NCI-H524 (cell line): ENCODE results near the gene SDHB.

Experiments used
- DNase-seq, 2 experiments: peaks; one replicate each; lab custom pipeline; 2025; lab: John Stamatoyannopoulos, UW

SDHB gene

DNA sequence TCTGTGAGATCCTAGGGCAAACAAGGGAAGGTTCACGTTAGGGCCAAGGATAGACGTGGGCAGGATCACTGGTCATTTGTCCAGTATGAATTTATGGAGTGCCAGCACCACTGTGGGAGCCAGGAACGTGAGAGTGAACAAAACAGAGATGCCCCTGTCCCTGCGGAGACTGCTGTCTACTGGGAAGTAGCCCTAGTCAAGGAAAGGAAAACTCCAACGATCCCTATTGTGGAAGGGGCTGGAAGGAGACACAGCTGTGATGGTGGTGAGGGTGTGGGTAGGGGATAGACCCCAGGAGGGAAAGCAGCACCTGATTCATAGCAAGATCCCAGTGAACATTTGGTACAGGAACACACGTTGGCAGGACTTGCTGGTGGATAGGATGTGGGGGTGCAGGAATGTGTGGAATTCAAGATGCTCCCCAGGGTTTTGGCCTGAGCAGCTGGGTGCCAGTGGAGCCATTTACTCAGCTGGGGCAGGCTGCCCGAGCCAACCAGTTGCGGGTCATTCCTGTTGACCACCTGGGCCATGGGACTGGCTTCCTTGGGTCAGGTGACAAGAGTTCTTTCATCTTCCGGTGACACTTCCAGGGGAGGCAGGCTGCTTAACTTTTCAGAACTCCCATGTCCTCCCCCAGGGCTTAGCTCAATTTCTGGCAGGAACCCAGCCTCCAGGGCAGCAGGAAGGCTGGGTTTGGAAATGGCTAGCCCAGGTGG is 40.9 kb downstream of the SDHB start:
- DNase-seq: no peak

DNA sequence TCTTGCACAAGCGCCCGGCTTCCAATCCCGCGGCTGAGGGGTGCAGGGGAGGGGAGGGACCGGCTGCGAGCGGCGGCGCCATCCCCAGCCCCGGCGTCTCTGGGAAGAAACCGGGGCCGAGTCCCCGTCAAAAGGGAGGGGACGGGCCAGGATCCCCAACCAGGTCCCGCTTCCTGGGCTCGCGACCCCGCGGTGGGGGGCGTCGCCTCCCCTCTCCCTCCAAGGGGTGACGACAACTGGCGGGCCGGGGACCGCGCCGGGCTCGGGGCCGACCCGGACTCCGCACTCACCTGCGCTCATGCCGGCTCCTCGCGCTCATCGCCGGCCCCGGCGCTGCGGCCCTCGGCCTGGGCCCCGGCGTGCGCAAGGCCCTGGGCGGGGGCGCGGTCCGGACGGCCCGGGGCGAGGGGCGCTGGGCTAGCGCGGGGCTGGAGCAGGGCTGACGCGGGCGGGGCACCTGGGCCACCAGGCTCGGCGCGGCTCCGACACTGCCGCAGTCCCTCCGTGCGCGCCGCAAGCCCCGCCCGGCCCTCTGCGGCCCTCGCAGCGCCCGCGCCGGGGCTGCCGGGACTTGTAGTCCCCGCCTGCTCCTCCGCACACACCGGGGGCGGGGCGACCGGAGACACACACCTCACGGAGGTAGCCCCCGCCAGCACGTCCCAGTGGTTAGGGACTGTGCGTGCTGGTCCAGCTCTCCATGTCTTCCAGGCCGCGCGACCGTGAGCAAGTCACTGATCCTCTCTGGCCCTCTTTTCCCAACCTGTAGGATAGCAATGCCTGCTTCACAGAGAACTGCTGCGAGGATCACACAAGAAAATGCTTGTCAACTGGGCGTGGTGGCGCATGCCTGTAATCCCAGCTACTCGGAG is 42.2 kb downstream of the SDHB start, which contains the start of gene ATP13A2:
Gene ATP13A2, minus strand, starts transcription at position 490 of the 869 bp plus-strand sequence. Its CDS starts 190 bp downstream, at position 300.
- peak; percentile 27 to 77 for DNase-seq

DNA sequence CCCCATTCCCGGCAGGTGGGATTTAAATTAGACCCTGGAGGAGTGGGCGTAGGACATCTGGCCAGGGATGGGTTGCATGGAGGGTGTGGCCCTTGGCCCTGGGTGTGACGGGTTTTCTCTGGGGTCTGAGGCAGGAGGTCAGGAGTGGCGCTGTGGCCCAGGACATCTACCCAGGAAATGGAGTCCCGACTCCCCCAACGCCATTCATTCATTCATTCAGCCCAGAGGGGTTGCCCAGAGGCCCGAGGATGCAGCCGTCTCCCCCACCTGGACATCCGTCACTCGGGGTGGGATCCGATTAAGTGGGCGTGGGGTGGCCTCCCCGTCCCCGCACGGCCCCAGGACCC is 42.8 kb downstream of the SDHB start:
- DNase-seq: no peak

- no peak for DNase-seq
Observed at GRCh38 chr1:17009706-17010105, 44.1 kb downstream of the SDHB start.

DNA sequence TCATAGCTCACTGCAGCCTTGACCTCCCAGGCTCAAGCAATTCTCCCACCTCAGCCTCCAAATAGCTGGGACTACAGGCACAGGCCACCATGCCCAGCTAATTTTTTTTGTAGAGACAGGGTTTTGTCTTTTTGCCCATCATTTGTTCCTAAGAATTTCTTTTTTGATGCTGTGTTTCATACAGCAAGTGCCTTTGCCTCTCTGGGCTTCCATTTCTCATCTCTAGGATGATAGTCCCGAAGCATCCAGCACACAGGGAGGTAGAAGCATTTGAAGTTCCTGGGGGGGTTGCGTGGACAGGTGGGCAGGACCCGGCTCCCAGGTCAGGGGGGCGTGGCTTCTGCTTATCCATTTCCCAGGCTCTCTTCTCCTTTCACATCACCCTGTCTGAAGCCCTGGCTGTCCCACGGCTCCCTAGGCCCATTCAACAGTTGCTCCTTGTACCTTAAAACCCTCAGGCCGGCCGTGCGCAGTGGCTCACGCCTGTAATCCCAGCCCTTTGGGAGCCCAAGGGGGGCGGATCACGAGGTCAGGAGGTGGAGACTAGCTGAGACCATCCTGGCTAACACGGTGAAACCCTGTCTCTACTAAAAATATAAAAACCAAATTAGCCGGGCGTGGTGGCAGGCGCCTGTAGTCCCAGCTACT is 45.5 kb downstream of the SDHB start:
- DNase-seq: no peak

DNA sequence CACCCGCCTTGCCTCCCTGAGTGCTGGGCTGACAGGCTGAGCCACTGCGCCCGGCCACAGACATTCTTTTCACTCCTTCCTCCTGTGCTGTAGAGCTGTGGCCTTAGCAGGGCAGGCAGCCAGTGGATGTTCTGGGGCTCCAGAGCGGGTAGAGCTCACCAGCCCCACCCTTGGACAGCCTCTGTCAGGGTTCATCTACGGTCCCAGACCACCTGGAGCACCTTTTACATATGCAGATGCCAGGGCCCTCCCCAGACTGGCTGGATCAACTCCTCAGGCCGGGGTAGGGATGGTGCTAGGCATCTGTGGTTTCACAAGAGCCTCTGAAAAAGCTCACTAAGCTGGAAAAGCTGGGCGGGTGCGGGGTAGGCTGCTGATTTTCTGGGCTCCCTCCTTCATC is 46.7 kb downstream of the SDHB start:
- DNase-seq: no peak

DNA sequence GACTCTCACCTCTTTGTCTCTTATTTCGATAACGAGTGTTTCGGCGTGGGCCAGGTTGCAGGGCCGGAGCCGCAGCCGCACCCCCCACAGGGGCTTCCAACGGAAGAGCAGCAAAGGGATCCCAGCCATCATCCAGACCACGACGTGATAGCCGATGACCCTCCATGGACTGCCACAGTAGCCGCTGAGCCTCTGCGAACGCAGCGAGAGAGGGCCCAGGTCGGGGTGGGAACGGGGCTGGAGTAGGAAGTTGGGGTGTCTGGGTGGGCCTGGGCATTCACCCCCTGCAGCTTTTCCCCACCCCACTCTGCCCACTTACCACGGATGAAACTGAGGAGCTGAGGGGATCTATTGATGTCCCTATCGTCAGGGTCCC is 48.5 kb downstream of the SDHB start:
- DNase-seq: no peak

DNA sequence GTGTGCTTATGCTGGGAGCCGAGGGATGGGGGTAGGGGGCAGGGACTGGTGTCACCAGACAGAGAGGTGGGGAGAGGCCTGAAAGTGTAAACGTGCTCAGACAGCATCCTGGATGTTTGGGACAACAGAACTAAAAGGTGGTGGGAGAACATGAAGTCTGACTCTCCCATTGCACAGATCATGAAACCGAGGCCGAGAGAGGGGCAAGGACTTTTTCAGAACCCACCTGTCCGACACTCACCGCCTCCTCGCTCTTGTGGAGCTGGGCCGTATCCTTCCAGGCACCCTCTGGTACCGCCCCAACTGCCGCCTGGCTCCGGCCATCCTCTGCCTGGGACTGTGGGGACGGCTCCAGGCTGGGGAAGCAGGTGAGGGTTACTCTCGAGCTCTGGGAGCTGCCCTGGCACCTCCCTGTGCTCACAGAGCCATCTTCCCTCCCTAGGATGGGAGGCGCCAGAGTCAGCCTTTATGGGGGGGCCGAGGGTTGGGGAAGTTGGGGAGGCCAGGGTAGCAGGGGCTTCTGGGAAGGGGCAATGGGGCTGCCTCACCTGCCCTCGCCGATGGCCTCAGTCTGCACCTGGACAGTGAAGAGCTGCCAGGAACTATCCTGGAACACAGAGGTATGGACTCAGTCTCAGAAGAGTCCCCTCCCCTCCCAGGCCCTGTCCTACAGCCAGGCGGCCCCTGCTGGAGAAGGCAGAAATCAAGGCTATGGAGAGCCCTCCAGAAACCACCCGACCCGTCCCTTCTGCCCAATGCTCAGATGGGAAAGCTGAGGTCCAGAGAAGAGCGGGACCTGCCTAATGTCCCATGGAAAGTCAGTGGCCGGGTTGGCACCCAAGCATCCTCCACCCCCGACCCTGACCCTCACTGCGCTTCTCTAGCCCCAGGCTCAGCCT is 49.1 kb downstream of the SDHB start:
- DNase-seq: no peak

- DNase-seq: no peak
Observed at GRCh38 chr1:17002524-17002902, 51.3 kb downstream of the SDHB start.

DNA sequence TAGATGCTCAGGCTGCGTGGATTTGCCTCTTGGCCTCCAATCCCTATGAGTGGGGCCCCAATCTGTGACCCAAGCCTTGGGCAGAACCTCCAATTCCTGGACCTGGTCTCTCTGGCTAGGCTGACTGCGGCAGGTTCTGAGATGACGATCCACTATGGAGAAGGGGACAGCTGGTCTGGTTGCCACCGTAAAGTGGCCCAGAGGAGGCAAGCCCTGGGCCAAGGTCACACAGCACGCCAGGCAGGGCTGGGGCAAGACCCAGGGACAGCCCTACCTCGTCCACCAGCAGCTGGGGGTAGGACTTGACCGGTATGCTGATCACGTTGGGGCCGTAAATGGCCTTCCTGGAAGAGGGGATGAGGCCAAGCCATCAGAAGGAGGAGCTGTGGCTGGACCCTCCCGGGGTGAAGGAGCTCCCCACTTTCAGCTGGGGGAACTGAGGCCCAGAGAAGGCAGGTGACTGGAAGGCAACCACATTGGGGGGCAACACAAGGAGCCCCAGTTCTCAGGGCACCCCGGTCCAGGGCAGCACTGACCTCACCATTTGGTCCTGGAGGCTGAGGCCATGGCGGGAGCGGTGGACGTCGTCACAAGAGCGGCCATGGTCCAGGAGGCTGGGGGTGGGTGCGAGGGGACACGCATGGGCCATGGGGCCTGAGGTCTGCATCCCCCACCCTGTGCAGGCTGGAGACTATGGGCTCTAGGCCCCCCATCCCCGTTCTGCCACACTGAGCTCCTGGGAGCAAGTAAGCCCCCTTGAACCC is 51.9 kb downstream of the SDHB start:
- no peak for DNase-seq

DNA sequence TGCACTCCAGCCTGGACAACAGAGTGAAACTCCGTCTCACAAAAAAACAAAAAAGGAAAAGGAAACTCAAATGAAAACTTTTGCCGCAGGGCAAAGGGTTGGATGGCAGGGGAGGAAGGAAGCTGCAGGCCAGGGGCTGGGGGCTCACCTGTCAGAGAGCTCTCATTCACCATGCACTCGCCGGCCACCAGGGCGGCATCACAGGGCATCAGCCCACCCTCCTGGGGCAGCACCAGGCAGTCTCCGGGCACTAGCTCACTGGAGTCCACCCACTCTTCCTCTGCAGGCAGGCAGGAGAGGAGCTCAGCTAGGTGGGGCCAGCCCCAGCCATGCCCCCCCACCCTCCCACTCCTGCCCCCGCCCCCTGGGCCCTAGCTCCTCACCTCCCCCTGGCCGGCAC is 54.0 kb downstream of the SDHB start:
- no peak for DNase-seq

GRCh38 chr1:16998589-16998988 is 55.2 kb downstream of the SDHB start:
- no peak for DNase-seq

- DNase-seq: no peak
Observed at GRCh38 chr1:16996845-16997244, 57.0 kb downstream of the SDHB start.

GRCh38 chr1:16993521-16994038 is 60.3 kb downstream of the SDHB start:
- DNase-seq: no peak

DNA sequence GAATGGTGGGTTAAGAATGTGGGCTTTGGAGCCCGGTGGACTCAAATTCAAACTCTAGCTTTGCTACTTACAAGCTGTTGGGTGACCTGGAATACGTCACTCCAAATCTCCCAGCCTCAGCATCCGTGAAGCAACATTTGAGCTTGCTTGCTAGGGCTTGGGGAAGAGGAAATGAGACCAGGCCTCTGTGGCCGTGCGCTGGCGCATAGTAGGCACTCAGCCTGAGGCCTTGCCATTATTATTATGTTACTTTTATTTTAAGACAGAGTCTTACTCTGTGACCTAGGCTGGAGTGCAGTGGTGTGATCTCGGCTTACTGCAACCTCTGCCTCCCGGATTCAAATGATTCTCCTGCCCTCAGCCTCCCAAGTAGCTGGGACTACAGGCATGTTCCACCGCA is 61.2 kb downstream of the SDHB start:
- DNase-seq: no peak

- no peak for DNase-seq
Observed at GRCh38 chr1:16992102-16992501, 61.7 kb downstream of the SDHB start.

GRCh38 chr1:16991571-16991970 is 62.3 kb downstream of the SDHB start:
- no peak for DNase-seq

GRCh38 chr1:16989676-16990391 is 64.0 kb downstream of the SDHB start:
- no peak for DNase-seq

DNA sequence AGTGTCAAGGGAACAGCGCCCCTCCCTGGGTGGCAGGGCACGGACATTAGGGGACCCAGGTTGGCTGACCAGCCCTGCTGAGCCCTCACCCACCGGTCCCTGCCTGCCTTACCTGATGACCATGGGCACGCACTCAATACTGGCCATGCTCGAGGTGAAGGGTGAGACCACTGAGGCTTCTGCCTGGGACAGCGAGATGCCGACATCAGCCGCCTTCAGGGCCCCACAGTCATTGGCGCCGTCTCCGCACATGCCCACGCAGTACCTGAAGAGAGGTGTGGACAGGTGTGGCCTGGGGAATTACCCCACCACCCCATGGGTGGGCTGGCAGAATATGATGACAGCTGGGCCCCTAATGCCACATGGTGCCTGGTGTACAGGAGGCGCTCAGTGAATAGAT is 65.6 kb downstream of the SDHB start:
- DNase-seq: no peak

DNA sequence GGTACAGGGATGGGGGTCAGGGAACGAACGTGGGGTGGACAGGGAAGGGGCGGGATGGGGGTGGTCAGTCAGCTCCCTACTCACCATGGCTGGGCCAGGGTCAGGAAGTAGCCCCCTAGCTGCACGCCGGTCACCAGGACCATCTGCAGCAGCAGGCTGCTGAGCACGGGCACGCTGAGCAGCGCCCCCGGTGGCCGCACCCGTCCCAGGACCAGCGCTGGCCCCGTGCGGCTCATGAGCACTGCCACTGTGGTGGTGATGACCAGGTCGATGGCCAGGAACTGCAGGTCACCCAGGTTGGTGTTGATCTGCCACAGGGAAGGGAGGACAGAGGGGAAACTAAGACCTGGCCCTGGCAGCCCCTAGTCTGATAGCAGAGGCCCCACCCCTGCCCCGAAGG is 66.9 kb downstream of the SDHB start:
- DNase-seq: no peak
